ENCODE data around the gene MUC2. TPM values are rescaled to one million over a fixed set of nuclear protein-coding genes. Genes with fewer than 3 reads are reported as not detected.

The MUC2 gene
- total RNA-seq, result under 1 TPM in 1 of 4 donors, not detected in 3; 0.08 TPM

DNA sequence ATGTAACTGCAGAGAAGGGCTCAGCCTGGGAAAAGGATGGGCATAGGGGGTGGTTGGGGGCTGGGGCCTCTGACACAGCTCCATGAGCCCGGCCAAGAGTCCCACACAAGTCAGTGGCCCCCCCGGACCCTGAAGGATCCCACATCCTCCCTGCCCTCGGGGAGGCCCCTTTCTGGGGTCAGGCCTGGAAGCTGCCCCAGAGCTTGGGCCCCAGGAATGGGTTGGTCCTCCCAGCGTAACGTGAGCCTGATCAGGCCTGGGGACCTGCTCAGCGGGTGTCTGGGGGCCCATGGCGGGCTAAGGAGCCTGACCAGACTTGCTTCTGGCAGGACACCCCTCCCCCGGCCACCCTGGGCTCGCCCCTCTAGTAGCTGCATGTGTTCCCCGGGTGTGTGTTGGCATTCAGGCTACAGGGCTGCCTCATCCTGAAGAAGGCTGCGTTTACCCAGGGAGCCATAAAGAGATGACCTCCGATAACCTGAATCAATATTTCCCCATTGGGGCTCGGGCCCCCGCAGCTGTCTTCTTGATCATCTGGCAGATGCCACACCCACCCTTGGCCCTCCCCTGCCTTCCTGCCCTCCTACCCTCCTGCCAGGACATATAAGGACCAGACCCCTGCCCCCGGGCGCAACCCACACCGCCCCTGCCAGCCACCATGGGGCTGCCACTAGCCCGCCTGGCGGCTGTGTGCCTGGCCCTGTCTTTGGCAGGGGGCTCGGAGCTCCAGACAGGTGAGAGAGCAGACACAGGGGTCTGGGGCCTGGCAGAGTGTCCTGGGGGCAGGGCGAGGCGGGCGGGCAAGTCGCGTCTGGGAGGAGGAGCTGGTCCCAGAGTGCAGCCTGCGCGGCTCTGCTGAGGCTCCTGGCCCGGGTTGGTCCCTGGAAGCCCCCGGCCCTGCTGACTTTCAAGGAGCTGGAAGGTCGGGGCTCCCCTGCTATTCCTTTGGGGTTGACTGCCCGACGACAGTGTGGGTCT is at the start of gene MUC2:
Gene MUC2, plus strand, starts transcription at position 631 of the 978 bp plus-strand sequence.
- H3K36me3 ChIP-seq, result no peaks in the 10 kb centered on the region
- no peaks in the 10 kb centered on the region for H3K9me3 ChIP-seq
- H3K27ac ChIP-seq, result no peak within 1 kb of the TSS
- H3K4me1 ChIP-seq, result no peaks in the 10 kb centered on the region
- ATAC-seq, result no peak
- H3K27me3 ChIP-seq, result peaks cover 78% of the 10 kb centered on the region
- no peak for TF ChIP-seq CTCF (IDR thresholded peaks at IDR 0.05)
- WGBS, 2 donors (ENCODE audit: low coverage in 1 of 2), result 83 to 96% methylated on average over 4 to 5 of the region's 32 CpGs
- no peak within 1 kb of the TSS for H3K4me3 ChIP-seq

- Histone ChIP-seq H3K9me3 (no peaks in the 10 kb centered on the region), H3K4me3 (no peak overlapping the region), H3K36me3 (peaks cover 0 to 8% of the 10 kb centered on the region in 2 donors), H3K27me3 (no peaks in the 10 kb centered on the region), H3K27ac (no peak overlapping the region), H3K4me1 (no peaks in the 10 kb centered on the region)
- TF ChIP-seq POLR2AphosphoS5 (IDR thresholded peaks at IDR 0.05) (no peak), CTCF (IDR thresholded peaks at IDR 0.05) (no peak), POLR2A (IDR thresholded peaks at IDR 0.05) (no peak), EP300 (IDR thresholded peaks at IDR 0.05) (no peak)
- ATAC-seq, result no peak
- no CpG with 5 or more reads among the region's 35 CpGs for WGBS, 2 donors (ENCODE audit: low coverage in 1 of 2)
Measured at GRCh38 chr11:1025410-1026162, 49.1 kb upstream of the MUC2 start.

DNA sequence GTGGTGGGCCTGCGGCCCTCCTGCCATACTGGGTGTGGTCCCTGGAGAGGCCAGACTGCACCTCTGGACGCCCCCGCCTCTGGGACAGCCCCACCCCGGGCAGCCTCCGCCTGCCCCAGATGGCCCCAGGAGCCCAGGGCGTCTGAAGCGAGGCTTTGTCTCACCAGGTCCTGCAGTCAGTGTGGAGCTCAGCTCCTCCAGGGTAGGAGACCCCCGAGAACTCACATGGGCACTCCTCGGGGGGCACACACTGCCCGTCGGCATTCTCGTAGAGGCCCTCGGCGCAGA is 48.6 kb upstream of the MUC2 start:
- no peak for ATAC-seq
- H3K27me3 ChIP-seq, result peaks cover 2% of the 10 kb centered on the region
- no CpG with 5 or more reads among the region's 14 CpGs for WGBS, 2 donors (ENCODE audit: low coverage in 1 of 2)

GRCh38 chr11:1026641-1027482 is 47.8 kb upstream of the MUC2 start:
- no CpG with 5 or more reads among the region's 46 CpGs for WGBS, 2 donors (ENCODE audit: low coverage in 1 of 2)

More for the DNA sequence above, 48.6 kb upstream of the MUC2 start:
- Histone ChIP-seq H3K4me3 (no peak overlapping the region), H3K36me3 (peaks cover 0 to 8% of the 10 kb centered on the region in 2 donors), H3K9me3 (no peaks in the 10 kb centered on the region), H3K4me1 (no peaks in the 10 kb centered on the region), H3K27ac (no peak overlapping the region)
- TF ChIP-seq POLR2AphosphoS5 (IDR thresholded peaks at IDR 0.05) (no peak), POLR2A (IDR thresholded peaks at IDR 0.05) (no peak), CTCF (IDR thresholded peaks at IDR 0.05) (no peak), EP300 (IDR thresholded peaks at IDR 0.05) (no peak)

More at GRCh38 chr11:1026641-1027482, 47.8 kb upstream of the MUC2 start:
- H3K4me1 ChIP-seq, result no peaks in the 10 kb centered on the region
- no peak overlapping the region for H3K4me3 ChIP-seq
- H3K9me3 ChIP-seq, result no peaks in the 10 kb centered on the region
- peaks cover 6% of the 10 kb centered on the region for H3K27me3 ChIP-seq
- no peak for ATAC-seq
- no peak for TF ChIP-seq POLR2A (IDR thresholded peaks at IDR 0.05)
- peaks cover 0 to 8% of the 10 kb centered on the region in 2 donors for H3K36me3 ChIP-seq
- no peak overlapping the region for H3K27ac ChIP-seq
